HG03460 (cell line): ENCODE data around the gene GALNT11.
"Not testable (repeated sequence)": the region's sequence is repeated elsewhere in the genome, so short reads cannot be mapped to it uniquely, and the experiment has no call there.

Experiments used
- ATAC-seq: cut with Tn5 transposase; IDR thresholded peaks from one replicate; pipeline ENCODE4 v1.9.1; 2021; ENCODE audit not compliant: unreplicated experiment

The GALNT11 gene

DNA sequence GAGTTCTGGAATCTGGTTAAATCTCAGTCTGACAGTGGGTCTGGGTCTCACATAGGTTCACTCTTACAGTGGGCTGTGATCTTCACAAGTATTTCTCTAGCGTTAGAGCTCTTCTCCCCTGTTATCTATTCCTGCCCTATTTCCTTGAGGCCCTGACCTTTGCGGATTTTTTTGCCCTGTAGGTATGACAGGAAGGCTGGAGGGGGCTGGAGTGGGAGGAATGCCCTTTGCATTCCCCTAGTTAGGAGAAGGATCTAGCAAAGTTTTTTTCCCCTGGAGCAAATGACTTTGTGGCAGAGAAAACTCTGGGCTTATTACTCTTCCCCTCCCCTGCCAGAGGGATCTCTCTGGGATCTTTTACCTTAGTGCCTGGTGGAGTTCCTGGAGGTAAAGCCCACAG lies 49.2 kb downstream of the GALNT11 start:
- ATAC-seq, result no peak

DNA sequence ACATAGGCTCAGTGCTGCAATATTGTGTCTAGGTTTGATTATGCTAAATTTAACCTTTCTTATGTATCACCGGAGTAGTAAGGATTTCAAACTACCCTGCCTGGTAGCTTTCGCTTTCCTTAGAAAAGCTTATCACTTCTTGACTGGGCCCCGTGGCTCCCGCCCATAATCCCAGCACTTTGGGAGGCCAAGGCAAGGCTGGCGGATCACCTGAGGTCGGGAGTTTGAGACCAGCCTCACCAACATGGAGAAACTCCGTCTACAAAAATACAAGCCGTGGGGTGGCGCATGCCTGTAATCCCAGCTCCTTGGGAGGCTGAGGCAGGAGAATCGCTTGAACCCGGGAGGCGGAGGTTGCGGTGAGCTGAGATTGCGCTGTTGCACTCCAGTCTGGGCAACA lies 49.9 kb downstream of the GALNT11 start:
- not testable (repeated sequence) for ATAC-seq

DNA sequence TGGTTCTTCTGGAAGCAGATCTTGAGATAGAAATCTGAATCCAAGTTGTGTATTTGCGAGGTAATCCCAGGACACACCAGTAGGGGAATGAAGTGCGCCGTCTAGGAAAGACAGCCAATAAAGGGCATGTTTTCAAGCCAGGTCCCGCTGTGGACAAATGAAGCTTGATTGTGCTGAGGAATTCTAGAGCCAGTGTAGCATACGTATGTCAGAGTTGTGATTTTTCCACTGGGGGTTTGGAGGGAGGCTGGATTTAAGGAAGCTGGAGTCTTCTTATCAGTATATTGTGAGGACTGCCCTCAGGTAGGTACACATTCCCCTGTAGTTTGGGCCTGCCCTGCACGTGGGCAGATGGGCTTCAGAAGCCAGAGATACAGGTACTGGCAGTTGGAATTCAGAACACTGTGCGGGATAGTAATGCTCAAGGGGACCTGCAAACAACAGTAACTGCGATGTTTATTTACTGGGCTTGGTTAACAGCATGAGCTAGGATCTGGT lies 50.9 kb downstream of the GALNT11 start:
- no peak for ATAC-seq

DNA sequence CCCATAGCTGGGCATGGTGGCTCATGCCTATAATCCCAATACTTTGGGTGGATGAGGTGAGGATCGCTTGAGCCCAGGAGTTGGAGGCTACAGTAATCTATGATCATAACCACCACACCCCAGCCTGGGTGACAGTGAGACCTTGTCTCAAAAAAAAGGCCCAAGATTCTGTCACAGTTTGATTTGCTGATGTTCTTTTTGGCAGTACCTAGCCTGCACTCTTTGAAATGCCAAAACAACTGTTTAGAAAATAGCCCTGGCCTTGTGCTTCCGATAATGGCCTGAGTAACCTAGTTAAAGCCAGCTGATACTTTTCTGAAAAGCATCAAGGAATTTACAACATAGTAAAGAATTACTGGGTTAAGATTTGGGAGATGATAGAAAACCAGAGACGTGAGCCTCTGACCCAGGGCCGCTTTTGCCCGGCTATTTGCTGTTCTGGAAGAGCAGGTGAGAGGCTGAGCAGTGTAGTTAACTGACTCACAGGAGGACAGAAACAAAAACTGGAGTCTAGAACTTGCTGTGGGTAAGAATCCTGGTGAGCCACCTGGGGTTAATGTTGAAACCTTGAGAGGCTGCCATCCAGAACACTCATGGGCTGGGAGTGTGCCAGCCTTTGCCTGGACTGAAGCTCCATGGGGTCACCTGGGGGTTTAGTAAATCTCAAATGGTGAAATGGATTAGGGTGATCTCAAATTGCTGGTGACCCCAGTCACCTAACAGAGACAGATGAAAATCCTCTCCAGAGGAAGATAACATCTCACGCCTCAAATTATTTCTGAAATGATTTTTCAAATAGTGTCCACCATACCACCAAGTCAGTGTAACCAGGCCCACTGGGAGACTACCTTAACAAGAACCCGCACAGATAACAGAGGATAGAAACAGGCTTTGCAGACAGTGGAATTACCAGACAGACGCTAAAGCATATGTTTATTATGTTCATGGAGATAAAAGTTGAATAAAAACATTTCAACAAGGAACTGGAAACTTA lies 51.8 kb downstream of the GALNT11 start:
- ATAC-seq, result no peak

DNA sequence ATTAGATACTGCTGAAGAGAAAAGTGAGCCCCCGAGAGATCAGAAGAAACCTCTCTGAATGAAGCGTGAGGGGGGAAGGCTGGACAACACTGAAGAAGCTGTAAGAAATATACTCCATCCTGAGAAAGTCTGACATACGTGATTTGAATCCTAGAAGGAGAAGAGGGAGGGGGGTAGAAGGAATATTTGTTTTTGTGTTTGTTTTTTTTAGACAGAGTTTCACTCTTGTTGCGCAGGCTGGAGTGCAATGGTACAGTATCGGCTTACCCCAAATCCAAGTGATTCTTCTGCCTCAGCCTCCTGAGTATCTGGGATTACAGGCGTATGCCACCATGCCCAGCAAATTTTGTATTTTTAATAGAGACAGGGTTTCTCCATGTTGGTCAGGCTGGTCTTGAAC lies 52.6 kb downstream of the GALNT11 start:
- no peak for ATAC-seq

DNA sequence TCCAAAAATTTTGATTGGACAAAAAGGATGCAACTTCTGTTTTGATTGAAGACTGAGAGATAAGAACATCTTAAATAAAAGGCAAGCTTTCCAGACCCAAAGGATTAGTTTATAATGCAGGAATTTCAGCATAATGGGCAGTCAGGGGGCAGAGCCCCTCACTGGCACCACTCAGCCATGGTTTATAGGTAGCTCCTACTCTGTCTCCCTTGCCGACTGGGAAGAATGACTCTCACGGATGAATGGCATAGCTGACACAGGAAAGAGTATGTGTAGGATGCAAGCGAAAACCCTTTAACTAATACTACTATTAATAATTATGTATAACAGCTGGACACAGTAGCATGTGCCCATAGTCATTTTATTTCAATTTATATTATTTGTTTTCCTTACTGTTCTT lies 53.3 kb downstream of the GALNT11 start:
- no peak for ATAC-seq

DNA sequence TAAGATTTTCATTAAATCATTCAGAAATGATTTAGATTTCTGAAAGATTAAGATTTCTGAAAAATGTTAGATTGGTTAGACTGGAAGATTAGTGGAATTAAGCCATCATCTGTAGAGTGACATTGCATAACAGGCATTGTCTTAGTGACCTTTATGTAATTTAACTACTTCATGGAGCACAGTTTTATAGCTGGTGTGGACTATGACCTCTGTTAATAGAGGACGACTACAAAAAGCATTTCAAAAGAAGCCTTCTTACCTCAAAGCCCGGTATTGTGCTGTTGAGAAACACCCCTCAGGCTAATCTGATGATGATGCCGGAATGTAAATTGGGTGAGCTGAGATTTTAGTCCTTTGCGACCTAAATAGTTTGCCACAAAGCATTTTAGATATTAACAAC lies 55.6 kb downstream of the GALNT11 start:
- no peak for ATAC-seq

DNA sequence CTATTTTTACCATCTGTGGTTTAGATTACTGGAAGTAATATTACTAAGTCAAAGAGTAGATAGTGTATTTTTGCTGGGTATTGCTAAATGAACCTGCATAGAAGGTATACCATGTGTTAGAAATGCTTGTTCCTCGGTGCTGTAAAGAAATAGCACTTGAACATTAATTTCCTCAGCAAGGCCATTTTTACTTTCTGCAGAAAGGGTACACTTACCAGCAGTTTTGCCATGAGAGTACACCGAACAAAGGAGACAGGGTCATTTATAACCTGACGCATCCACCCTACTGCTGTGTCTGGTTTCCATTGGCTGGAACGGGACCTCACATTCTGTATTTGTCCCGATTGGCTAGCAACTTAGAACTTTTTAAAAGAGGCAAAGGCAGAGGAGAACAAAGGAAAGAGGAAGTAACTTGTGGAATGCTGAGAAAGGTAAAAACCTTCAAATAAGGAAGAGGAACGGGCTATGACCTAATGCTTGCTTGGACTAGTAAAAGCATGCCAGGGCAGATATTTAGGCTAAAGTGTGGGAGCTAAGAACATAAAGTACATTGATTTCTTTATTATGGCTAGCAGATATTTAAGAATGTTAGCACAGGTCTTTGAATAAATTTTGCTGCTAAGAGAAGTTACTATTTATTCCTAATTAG lies 56.7 kb downstream of the GALNT11 start:
- not testable (repeated sequence) for ATAC-seq

DNA sequence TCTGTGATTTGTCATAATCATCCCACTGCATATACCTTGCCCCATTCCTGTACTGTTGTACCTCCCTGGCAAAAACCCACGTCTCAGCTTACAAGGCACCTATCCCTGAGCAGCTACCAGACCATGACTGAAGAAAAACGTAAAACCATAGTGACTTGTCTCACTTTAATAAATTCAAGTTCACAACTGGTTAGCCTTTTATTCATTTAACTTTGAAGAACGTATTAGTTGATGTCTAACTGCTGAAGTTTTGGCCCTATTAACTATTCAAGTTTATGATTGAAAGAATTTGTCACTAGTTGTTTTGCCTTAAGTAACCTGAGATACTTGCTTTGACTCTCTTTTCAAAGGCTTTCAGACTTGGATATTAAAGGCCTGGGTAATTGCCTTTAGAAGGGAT lies 59.7 kb downstream of the GALNT11 start:
- no peak for ATAC-seq

DNA sequence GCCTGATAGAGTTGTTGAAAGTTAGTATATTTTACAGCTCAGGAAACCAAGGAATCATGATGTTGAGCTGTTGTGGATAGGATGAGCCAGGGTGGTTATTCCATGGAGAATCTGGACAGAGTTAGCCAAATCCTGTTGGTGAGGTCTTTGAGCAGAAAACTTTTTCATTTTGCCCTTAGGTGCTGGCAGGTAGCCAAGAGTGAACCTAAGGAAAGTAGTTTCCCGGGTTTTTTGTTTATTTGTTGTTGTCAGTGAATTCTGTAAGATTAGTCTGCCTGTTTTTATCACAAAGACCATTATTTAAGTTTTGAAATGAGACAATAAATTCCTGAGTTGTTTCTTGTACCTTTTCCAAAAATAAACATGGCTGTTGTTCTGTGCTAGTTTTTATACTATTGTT lies 61.0 kb downstream of the GALNT11 start:
- no peak for ATAC-seq

DNA sequence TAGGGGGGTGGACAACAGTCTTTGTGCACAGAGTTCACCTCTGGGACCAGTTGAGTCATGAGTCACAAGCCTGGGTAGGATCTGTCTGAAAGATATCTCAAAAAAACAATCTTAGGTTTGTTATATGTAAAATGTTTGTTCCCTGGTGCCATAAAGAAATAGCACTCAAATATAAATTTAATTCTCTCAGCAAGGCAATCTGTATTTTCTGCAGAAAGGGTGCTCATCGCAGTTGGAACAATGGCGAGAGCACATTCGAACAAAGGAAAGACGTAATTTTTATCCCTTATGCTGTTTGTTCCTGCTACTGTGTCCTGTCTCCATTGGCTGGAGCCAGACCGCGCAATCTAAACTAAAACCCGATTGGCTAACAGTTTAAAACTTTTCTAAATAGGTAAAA lies 63.7 kb downstream of the GALNT11 start:
- ATAC-seq, result no peak

DNA sequence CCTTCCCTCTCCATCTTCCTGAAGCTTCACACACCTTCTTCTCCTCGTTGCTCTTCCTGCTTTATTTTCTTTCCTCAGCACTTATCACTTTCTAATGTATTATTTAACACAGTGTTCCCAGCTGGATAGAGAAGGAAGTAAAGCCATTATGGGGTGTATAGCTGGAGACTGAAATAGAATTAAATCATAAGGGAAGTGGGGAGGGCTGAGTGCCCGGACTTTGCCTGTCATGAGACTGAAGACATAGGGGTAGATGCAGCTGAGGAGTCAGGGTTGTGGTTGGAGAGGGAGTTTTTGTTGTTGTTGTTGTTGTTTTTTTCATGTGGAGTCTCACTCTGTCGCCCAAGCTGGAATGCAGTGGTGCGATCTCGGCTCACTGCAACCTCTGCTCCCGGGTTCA lies 65.3 kb downstream of the GALNT11 start:
- ATAC-seq, result no peak

DNA sequence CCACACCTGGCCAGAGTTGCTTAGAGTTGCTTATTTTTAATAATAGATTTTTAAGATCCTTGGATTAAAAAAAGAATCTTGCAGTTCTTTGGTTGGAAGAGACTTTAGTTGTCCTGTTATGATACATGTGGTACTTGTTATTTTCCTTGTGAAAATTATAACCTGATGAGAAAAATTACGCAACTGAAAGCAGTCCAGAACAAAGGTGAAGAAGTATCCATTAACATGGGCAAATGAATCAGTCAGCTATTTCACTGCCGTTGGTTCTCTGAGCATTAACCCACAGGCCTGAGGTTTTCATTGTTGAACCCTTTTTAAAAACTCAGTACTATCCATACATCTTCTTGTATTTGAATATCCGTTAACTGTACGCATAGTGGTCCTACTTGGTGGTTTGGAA lies 68.2 kb downstream of the GALNT11 start:
- no peak for ATAC-seq

DNA sequence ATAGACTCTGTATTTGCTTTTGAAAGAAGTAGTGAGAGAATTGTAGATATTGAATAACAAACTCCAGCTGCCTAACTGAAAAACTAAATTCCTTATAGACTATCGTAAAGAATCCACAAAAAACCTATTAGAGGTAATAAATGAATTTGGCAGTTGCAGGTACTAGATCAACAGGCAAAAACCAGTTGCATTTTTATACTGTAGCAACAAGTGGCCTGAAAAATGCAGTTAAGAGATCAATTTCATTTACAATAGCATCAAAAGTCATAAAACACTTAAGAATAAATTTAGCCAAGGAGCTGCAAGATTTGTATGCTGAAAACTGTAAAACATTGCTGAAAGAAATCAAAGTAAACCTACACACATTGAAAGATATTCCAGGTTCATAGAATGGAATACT lies 70.3 kb downstream of the GALNT11 start:
- ATAC-seq, result no peak

DNA sequence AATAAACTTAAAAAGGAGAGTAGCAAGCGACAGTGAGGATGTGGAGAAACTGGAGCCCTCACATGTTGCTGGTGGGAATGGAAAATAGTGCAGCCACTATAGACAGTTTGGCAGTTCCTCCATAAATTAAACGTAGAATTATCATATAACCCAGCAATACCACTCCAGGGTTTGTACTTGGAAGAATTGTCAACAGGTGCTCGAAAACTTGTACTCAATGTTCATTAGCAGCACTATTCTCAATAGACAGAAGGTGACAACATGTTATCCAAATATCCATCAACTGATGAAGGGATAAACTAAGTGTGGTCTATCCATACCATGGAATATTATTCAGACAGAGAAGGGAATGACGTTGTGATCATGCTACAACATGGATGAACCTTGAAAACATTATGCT lies 71.9 kb downstream of the GALNT11 start:
- ATAC-seq, result no peak

DNA sequence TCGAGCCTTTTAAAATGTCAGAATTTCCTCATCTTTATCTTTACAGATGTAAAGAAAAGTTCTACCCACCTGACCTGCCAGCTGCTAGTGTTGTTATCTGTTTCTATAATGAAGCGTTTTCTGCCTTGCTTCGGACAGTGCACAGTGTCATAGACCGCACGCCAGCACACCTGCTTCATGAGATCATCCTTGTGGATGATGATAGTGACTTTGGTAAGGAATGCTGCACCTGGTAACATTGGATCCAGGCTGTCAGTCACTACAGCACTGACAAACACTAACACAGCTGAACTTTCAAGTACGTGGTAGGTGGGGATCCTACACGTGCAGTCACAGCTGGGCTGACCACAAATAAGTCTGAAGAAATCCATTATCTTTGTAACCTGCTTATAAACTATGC lies 77.6 kb downstream of the GALNT11 start:
- ATAC-seq, result no peak

DNA sequence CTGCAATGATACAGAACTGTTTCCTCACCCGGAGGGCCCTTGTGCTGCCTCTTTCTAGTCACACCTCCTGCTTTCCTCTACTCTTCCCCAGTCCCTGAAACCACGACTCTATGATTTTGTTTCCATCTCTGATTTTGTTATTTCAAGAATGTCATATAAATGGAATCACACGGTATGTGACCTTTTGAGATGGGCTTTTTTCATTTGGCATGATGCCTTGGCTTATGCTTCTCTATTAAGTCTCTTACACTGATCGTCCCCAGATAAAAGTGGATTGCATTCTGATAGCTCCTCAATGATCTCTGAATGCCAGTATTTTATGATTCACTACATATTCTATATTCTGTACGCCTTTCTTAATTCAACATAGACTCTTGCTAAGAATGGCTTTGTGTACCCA lies 78.2 kb downstream of the GALNT11 start:
- no peak for ATAC-seq

DNA sequence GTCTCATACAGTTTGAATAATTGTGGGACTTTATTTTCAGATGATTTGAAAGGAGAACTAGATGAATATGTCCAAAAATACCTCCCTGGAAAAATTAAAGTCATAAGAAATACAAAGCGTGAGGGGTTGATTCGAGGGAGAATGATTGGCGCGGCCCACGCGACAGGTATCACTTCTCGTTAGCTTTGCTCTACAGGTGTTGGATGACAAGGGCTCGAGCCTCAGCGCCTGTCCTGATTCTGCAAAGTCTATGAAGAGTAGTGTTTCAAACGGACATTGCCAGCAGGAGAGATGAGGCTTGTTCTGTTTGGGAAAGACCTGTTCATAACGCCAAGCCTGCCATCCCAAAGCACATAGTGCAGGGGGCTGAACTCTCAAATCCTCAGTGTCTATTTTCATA lies 79.7 kb downstream of the GALNT11 start:
- no peak for ATAC-seq

DNA sequence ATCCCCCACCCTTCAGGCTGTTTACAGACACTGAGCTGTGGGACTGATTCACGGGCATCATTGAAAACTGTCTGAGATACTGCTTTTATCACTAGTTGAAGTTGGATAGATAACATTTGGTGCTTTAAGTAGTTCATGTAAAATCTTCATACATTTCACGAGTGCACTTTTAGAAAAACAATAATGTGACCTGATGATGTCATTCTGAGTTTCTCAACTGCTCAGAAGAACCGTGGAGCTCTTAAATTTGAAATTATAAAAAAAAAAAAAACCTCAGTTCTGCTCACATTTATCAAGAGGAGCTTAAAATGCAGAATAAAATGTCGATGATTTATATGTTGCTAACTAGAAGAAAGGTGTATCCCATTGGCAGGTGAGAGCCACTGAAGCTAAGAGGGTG lies 81.5 kb downstream of the GALNT11 start:
- ATAC-seq, result no peak

DNA sequence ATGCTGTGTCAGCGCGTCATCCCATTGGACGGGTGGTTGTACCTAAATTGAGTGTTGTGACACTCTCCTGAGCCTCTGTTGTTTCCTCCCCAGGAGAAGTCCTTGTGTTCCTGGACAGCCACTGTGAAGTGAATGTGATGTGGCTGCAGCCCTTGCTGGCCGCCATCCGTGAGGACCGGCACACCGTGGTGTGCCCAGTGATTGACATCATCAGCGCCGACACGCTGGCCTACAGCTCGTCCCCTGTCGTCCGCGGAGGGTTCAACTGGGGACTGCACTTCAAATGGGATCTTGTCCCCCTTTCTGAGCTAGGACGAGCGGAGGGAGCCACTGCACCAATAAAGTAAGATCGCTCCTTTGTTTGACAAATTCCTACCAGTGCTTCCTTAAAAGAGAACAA lies 82.5 kb downstream of the GALNT11 start:
- ATAC-seq, result no peak

DNA sequence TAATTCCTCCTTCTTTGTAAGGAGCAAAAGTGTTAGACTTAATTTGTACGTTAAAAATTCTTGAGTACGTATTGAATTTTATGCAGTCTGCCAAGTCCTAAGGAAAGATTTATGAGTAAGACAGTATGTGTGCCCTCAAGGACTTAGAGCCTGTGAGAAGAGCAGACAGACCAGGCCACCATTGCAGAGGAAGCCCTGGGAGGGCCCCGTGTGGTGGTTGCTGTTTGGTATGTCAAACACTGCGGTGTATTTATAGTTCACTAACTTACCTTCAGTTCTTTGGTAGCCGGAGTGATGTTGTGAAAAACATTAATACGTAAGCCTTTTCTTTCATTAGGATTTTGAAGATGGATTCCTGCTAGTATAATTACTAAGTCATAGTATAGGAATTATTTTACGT lies 82.9 kb downstream of the GALNT11 start:
- no peak for ATAC-seq

DNA sequence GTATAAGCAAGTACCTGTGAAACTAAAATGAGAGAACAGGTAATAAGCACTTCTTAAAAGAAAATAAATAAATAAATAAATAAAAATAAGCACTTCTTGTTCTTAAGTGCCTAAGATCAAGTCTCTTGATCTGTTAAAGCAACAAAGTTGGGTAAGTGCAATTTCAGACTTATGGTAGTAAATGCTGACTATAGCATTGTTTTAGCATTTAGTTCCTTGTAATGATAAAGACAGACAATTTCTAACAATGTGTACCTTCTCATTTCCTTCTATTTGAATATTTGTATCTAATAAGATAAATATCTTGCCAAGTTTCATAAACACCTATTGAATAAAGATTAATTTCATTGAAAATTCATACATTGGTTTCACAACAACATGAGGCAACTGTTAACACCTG lies 87.4 kb downstream of the GALNT11 start:
- ATAC-seq, result no peak
